ENCODE data around the gene ZNF644. TPM values are rescaled to one million over a fixed set of nuclear protein-coding genes. Genes with fewer than 3 reads are reported as not detected.

ZNF644 gene
- total and polyA plus RNA-seq, 7 experiments from 2014 or later, result 53.9 to 117 (median 78.5) TPM

- CTCF ChIA-PET, result interaction anchor here (0.6 to 1.0 kb wide), 2 partner anchors 8 to 307 kb away, joined by 3 to 4 read pairs; no protein-coding TSS in a partner anchor
- Mint-ChIP-seq H3K27me3 (peaks cover 5 to 9% (median 6%) of the 10 kb centered on the region in 5 donors), H3K36me3 (peaks cover 0 to 2% (median 0%) of the 10 kb centered on the region in 5 donors), H3K27ac (peak overlapping the region in 1 of 9 donors; percentile 33), H3K4me1 (peaks cover 6 to 41% (median 33%) of the 10 kb centered on the region in 7 donors), H3K9me3 (peaks cover 0 to 2% (median 0%) of the 10 kb centered on the region in 11 donors), H3K4me3 (no peak overlapping the region)
- Histone ChIP-seq H3K4me1 (ENCODE audit: control insufficient read depth in 2 of 2, insufficient read depth in 2 of 2, low read length in 2 of 2) (peaks cover 11 to 22% of the 10 kb centered on the region in 2 donors), H3K27me3 (ENCODE audit: control insufficient read depth in 2 of 2, insufficient read depth in 2 of 2, low read length in 2 of 2) (no peaks in the 10 kb centered on the region), H3K9me3 (ENCODE audit: control insufficient read depth in 2 of 3, low read length in 3 of 3) (no peaks in the 10 kb centered on the region), H3K4me3 (ENCODE audit: low read length) (no peak overlapping the region), H3K36me3 (ENCODE audit: control insufficient read depth in 2 of 3, insufficient read depth in 3 of 3, low read length in 3 of 3) (peaks cover 0 to 5% (median 0%) of the 10 kb centered on the region in 3 experiments), H3K27ac (ENCODE audit: low read depth, low read length) (no peak overlapping the region)
- ATAC-seq (no peak), DNase-seq (no peak)
- POLR2A ChIA-PET, result interaction anchor here (0.8 kb wide), 1 partner anchor 1401 kb away, joined by 3 read pairs; no protein-coding TSS in a partner anchor
- intact Hi-C loops (cut with micrococcal nuclease), result loop anchor here in 1 of 2 donors (1.0 to 10.0 kb wide), 2 partner anchors 178 to 858 kb away; partner anchors contain the start of gene TGFBR3
Measured at GRCh38 chr1:91026320-91026719, 4.5 kb upstream of the ZNF644 start.

- H3K9me3 ChIP-seq (ENCODE audit: control insufficient read depth in 2 of 3, low read length in 3 of 3), result no peaks in the 10 kb centered on the region
- H3K4me1 Mint-ChIP-seq, result peaks cover 17 to 57% (median 43%) of the 10 kb centered on the region in 7 donors
- H3K36me3 ChIP-seq (ENCODE audit: control insufficient read depth in 2 of 3, insufficient read depth in 3 of 3, low read length in 3 of 3), result peaks cover 0 to 5% (median 0%) of the 10 kb centered on the region in 3 experiments
- H3K27ac Mint-ChIP-seq, result peak overlapping the region in 8 of 9 donors; percentile 47 to 97 (median 92)
- H3K27me3 ChIP-seq (ENCODE audit: control insufficient read depth in 2 of 2, insufficient read depth in 2 of 2, low read length in 2 of 2), result no peaks in the 10 kb centered on the region
- H3K4me1 ChIP-seq (ENCODE audit: control insufficient read depth in 2 of 2, insufficient read depth in 2 of 2, low read length in 2 of 2), result peaks cover 26% of the 10 kb centered on the region in 2 donors
- H3K9me3 Mint-ChIP-seq, result peaks cover 0 to 2% (median 0%) of the 10 kb centered on the region in 11 donors
- H3K27me3 Mint-ChIP-seq, result peaks cover 0 to 3% (median 0%) of the 10 kb centered on the region in 5 donors
- DNase-seq (no peak), ATAC-seq (no peak)
- CTCF ChIA-PET, result no interaction called here
- H3K4me3 ChIP-seq (ENCODE audit: low read length), result no peak overlapping the region
- intact Hi-C loops (cut with micrococcal nuclease), result loop anchor here in 1 of 2 donors (5.0 to 10.0 kb wide), 6 partner anchors 302 to 1938 kb away; partner anchors contain the start of genes DIPK1A, GFI1, RPL5 and TGFBR3
- peaks cover 0 to 3% (median 0%) of the 10 kb centered on the region in 5 donors for H3K36me3 Mint-ChIP-seq
- peak overlapping the region in 8 of 10 donors; percentile 0 to 70 (median 21) for H3K4me3 Mint-ChIP-seq
- no peak overlapping the region for H3K27ac ChIP-seq (ENCODE audit: low read depth, low read length)
- POLR2A ChIA-PET, result interaction anchor here (0.9 to 1.6 kb wide), 2 partner anchors 9 to 14 kb away, joined by 3 read pairs; no protein-coding TSS in a partner anchor
Measured at GRCh38 chr1:91024481-91025119, 2.8 kb upstream of the ZNF644 start.

GRCh38 chr1:91022518-91022929 lies 689 bp upstream of the ZNF644 start:
- peak in 1 of 9 donors; percentile 13 for DNase-seq
- H3K4me1 ChIP-seq (ENCODE audit: control insufficient read depth in 2 of 2, insufficient read depth in 2 of 2, low read length in 2 of 2), result peaks cover 37 to 45% of the 10 kb centered on the region in 2 donors
- peaks cover 0 to 5% (median 0%) of the 10 kb centered on the region in 3 experiments for H3K36me3 ChIP-seq (ENCODE audit: control insufficient read depth in 2 of 3, insufficient read depth in 3 of 3, low read length in 3 of 3)
- Mint-ChIP-seq H3K4me3 (peak overlapping the region; percentile 90 to 97 (median 96)), H3K4me1 (peaks cover 31 to 78% (median 64%) of the 10 kb centered on the region in 7 donors), H3K27me3 (peaks cover 0 to 3% (median 0%) of the 10 kb centered on the region in 5 donors), H3K36me3 (peaks cover 0 to 8% (median 0%) of the 10 kb centered on the region in 5 donors), H3K9me3 (peaks cover 0 to 2% (median 0%) of the 10 kb centered on the region in 11 donors), H3K27ac (peak overlapping the region; percentile 95 to 100 (median 98))
- peak overlapping the region; percentile 99 for H3K27ac ChIP-seq (ENCODE audit: low read depth, low read length)
- intact Hi-C loops (cut with micrococcal nuclease), result loop anchor here (1.0 to 10.0 kb wide), 11 partner anchors 172 to 1940 kb away; partner anchors contain the start of genes BTBD8 (in 1 of the 2), DIPK1A (in 1 of the 2), GFI1 (in 1 of the 2) and RPL5 (in 1 of the 2)
- ChIA-PET CTCF (interaction anchor here (0.6 kb wide), 1 partner anchor 412 kb away, joined by 3 read pairs; no protein-coding TSS in a partner anchor), POLR2A (interaction anchor here (1.0 kb wide), 1 partner anchor 29 kb away, joined by 3 read pairs; no protein-coding TSS in a partner anchor)
- H3K4me3 ChIP-seq (ENCODE audit: low read length), result peak overlapping the region; percentile 62
- no peaks in the 10 kb centered on the region for H3K27me3 ChIP-seq (ENCODE audit: control insufficient read depth in 2 of 2, insufficient read depth in 2 of 2, low read length in 2 of 2)
- H3K9me3 ChIP-seq (ENCODE audit: control insufficient read depth in 2 of 3, low read length in 3 of 3), result no peaks in the 10 kb centered on the region
- no peak for ATAC-seq

GRCh38 chr1:91020967-91021685 lies 709 bp downstream of the ZNF644 start:
- ATAC-seq, result peak; percentile 55
- H3K4me1 Mint-ChIP-seq, result peaks cover 40 to 83% (median 69%) of the 10 kb centered on the region in 7 donors
- peaks cover 0 to 5% (median 0%) of the 10 kb centered on the region in 3 experiments for H3K36me3 ChIP-seq (ENCODE audit: control insufficient read depth in 2 of 3, insufficient read depth in 3 of 3, low read length in 3 of 3)

GRCh38 chr1:91020486-91020885 lies 1.3 kb downstream of the ZNF644 start:
- peak overlapping the region; percentile 99 for H3K27ac ChIP-seq (ENCODE audit: low read depth, low read length)
- ChIA-PET POLR2A (interaction anchor here (0.5 to 0.6 kb wide), 2 partner anchors 151 to 173 kb away, joined by 4 read pairs; no protein-coding TSS in a partner anchor), CTCF (interaction anchor here (0.6 kb wide), 1 partner anchor 1517 kb away, joined by 3 read pairs; no protein-coding TSS in a partner anchor)
- peak overlapping the region; percentile 62 for H3K4me3 ChIP-seq (ENCODE audit: low read length)
- Mint-ChIP-seq H3K9me3 (peaks cover 0 to 2% (median 0%) of the 10 kb centered on the region in 11 donors), H3K4me3 (peak overlapping the region; percentile 90 to 97 (median 96)), H3K27me3 (no peaks in the 10 kb centered on the region), H3K27ac (peak overlapping the region; percentile 94 to 99 (median 97)), H3K4me1 (peaks cover 46 to 89% (median 76%) of the 10 kb centered on the region in 7 donors), H3K36me3 (peaks cover 0 to 11% (median under 1%) of the 10 kb centered on the region in 5 donors)
- peaks cover 46 to 53% of the 10 kb centered on the region in 2 donors for H3K4me1 ChIP-seq (ENCODE audit: control insufficient read depth in 2 of 2, insufficient read depth in 2 of 2, low read length in 2 of 2)
- H3K36me3 ChIP-seq (ENCODE audit: control insufficient read depth in 2 of 3, insufficient read depth in 3 of 3, low read length in 3 of 3), result peaks cover 0 to 5% (median 0%) of the 10 kb centered on the region in 3 experiments
- DNase-seq (no peak), ATAC-seq (no peak)
- H3K9me3 ChIP-seq (ENCODE audit: control insufficient read depth in 2 of 3, low read length in 3 of 3), result no peaks in the 10 kb centered on the region
- intact Hi-C loops (cut with micrococcal nuclease), result loop anchor here (2.0 to 10.0 kb wide), 7 partner anchors 298 to 1942 kb away; partner anchors contain the start of genes DIPK1A (in 1 of the 2), GFI1 (in 1 of the 2), RPL5 (in 1 of the 2) and TGFBR3 (in 1 of the 2)
- H3K27me3 ChIP-seq (ENCODE audit: control insufficient read depth in 2 of 2, insufficient read depth in 2 of 2, low read length in 2 of 2), result no peaks in the 10 kb centered on the region

More at GRCh38 chr1:91020967-91021685, 709 bp downstream of the ZNF644 start:
- Histone ChIP-seq H3K4me1 (ENCODE audit: control insufficient read depth in 2 of 2, insufficient read depth in 2 of 2, low read length in 2 of 2) (peaks cover 40 to 47% of the 10 kb centered on the region in 2 donors), H3K4me3 (ENCODE audit: low read length) (peak overlapping the region; percentile 62), H3K9me3 (ENCODE audit: control insufficient read depth in 2 of 3, low read length in 3 of 3) (no peaks in the 10 kb centered on the region), H3K27me3 (ENCODE audit: control insufficient read depth in 2 of 2, insufficient read depth in 2 of 2, low read length in 2 of 2) (no peaks in the 10 kb centered on the region), H3K27ac (ENCODE audit: low read depth, low read length) (peak overlapping the region; percentile 99)
- Mint-ChIP-seq H3K9me3 (peaks cover 0 to 2% (median 0%) of the 10 kb centered on the region in 11 donors), H3K27me3 (no peaks in the 10 kb centered on the region), H3K36me3 (peaks cover 0 to 9% (median 0%) of the 10 kb centered on the region in 5 donors), H3K4me3 (peak overlapping the region; percentile 90 to 97 (median 96)), H3K27ac (peak overlapping the region; percentile 94 to 99 (median 97))
- POLR2A ChIA-PET, result interaction anchor here (0.5 to 0.6 kb wide), 2 partner anchors 150 to 173 kb away, joined by 4 read pairs; no protein-coding TSS in a partner anchor
- CTCF ChIA-PET, result interaction anchor here (0.6 kb wide), 1 partner anchor 1516 kb away, joined by 3 read pairs; no protein-coding TSS in a partner anchor
- intact Hi-C loops (cut with micrococcal nuclease), result loop anchor here (1.0 to 10.0 kb wide), 8 partner anchors 299 to 1941 kb away; partner anchors contain the start of genes DIPK1A (in 1 of the 2), GFI1 (in 1 of the 2), RPL5 (in 1 of the 2) and TGFBR3 (in 1 of the 2)
- peak in 8 of 9 donors; percentile 53 to 79 (median 66) for DNase-seq

All from naive thymus-derived CD4-positive, alpha-beta T cell (primary cell).